Activated effector memory CD4-positive, alpha-beta T cell treated with anti-CD3 and anti-CD28 coated beads, Interleukin-2, amount 50 U/mL, for 16 hours (primary cell): ENCODE data around the gene SLC25A30.
A peak's percentile ranks its signal among the peaks of the same experiment; 100 is the strongest.
"Not testable (repeated sequence)": the region's sequence is repeated elsewhere in the genome, so short reads cannot be mapped to it uniquely, and the experiment has no call there.

Source experiments
- DNase-seq: peaks from one replicate; pipeline ENCODE4 v3.0.0-alpha.2; 2020

The SLC25A30 gene

DNA sequence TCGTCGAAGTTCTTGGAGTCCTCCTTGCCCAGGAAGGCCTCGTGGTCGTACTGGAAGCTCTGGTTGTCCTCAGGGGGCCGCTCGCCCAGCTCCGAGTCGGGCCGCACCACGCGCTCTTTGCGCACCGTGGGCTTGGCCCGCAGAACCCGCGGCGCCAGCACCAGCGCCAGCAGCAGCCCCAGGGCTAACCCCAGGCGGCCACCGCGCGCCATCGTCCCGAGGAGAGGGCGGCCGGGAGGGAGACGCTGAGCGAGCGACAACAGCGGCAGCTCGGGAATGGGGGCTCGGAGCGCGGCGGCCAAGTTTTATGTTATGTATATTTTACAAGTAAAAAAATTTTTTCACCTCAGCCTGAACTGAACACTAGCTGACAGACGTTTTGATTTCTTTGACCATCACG lies 27.0 kb downstream of the SLC25A30 start:
- DNase-seq, result peak; percentile 47

DNA sequence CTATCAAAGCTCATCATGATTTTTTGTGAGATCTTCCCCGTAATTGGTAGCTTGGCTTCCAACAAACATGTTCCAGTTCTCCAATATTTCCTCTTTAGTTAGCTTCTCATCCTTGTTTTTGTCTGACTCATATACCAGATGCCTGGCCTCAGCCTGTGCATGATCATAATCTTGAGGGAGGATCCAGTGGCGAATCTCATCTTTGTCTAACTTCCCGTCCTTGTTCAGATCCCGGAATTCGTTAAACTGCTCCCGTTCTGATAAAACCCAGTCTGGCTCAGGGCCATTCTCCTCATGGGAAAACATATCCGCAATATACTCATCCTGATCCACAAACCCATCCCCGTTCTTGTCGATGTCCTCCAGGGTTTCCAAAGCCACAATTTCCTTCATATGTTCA lies 27.8 kb downstream of the SLC25A30 start:
- not testable (repeated sequence) for DNase-seq

GRCh38 chr13:45388664-45389063 lies 29.5 kb downstream of the SLC25A30 start:
- DNase-seq, result peak; percentile 28

DNA sequence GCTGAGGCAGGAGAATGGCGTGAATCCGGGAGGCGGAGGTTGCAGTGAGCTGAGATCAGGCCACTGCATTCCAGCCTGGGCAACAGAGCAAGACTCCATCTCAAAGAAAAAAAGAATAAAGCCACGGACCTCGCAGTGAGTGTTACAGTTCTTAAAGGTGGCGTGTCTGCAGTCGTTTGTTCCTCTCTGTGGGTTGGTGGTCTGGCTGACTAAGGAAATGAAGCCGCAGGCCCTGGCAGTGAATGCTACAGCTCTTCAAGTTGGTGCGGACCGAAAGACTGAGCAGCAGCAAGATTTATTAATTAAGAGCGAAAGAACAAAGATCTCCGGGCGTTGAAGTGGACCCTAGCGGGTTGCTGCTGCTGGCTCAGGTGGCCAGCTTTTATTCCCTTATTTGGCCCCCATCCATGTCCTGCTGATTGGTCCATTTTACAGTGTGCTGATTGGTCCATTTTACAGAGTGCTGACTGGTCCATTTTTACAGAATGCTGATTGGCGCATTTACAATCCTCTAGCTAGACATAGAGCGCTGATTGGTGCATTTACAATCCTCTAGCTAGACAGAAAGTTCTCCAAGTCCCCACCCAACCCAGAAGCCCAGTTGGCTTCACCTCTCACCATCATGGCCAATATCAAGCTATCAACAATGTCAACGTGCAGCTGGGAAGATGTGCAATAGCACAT lies 31.1 kb downstream of the SLC25A30 start:
- DNase-seq, result peak; percentile 5

- peak; percentile 8 for DNase-seq
Measured at GRCh38 chr13:45385907-45386553, 32.1 kb downstream of the SLC25A30 start.

DNA sequence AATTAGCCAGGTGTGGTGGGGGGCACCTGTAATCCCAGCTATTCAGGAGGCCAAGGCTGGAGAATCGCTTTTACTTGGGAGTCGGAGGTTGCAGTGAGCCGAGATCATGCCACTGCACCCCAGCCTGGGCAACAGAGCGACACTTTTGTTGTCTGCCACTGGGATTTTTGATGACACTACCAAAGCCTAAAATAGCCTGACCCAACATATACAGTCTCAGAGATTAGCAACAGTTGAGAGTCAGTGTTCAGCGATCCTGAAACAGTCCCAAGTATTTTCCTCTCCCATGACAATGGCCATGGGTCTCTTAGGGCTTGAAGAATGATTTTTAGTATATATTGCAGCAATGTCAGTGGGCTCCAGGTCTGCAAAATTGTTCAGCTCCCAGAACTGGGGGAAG lies 32.9 kb downstream of the SLC25A30 start:
- DNase-seq, result no peak

GRCh38 chr13:45384474-45385174 lies 33.5 kb downstream of the SLC25A30 start:
- DNase-seq, result no peak

GRCh38 chr13:45382739-45383138 lies 35.4 kb downstream of the SLC25A30 start:
- DNase-seq, result peak; percentile 8

DNA sequence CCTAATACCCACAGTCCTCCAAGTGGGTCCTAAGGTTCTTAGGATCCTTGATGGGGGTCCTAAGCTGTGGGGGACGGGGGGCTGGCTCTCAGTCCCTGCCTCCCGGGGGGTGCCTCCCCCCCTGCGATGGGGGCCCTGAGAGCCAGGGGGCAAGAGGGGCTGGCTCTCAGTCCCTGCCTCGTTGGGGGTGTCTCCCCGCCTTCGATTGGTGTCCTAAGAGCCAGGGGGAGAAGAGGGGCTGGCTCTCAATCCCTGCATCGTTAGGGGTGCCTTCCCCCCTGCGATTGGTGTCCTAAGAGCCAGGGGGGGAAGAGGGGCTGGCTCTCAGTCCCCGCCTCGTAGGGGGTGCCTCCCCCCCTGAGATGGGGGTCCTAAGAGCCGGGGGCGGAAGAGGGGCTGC lies 37.0 kb downstream of the SLC25A30 start:
- DNase-seq, result peak; percentile 4

GRCh38 chr13:45380708-45381107 lies 37.5 kb downstream of the SLC25A30 start:
- DNase-seq, result peak; percentile 14

- DNase-seq, result not testable (repeated sequence)
Measured at GRCh38 chr13:45379516-45379915, 38.7 kb downstream of the SLC25A30 start.

DNA sequence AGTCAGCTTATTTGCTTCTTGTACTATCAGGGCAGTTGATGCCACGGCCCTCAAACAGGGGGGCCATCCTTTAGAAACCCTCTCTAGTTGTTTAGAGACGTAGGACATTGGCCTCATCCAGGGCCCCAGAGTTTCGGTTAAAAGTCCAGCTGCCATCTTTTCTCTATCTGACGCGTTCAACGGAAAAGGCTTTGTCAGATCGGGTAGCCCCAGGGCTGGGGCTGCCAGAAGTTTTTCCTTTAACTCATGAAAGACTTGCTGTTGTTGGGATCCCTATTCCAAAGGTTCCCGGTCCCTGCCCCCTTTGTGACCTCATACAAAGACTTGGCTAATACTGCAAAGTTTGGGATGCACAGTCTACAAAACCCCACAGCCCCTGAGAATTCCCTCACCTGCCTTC lies 39.4 kb downstream of the SLC25A30 start:
- peak; percentile 9 for DNase-seq

DNA sequence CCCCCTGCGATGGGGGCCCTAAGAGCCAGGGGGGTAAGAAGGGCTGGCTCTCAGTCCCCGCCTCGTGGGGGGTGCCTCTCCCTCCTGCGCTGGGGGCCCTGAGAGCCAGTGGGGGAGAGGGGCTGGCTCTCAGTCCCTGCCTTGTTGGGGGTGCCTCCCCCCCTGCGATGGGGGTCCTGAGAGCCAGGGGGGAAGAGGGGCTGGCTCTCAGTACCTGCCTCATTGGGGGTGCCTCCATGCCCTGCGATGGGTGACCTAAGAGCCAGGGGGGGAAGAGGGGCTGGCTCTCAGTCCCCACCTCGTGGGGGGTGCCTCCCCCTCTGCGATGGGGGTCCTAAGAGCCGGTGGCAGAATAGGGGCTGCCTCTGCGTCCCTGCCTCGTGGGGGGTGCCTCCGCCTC lies 40.9 kb downstream of the SLC25A30 start:
- peak; percentile 10 for DNase-seq

DNA sequence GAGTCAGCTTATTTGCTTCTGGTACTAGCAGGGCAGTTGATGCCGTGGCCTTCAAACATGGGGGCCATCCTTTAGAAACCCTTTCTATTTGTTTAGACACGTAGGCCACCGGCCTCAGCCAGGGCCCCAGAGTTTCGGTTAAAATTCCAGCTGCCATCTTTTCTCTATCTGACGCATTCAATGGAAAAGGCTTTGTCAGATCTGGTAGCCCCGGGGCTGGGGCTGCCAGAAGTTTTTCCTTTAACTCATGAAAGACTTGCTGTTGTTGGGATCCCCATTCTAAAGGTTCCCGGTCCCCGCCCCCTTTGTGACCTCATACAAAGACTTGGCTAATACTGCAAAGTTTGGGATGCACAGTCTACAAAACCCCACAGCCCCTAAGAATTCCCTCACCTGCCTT lies 41.5 kb downstream of the SLC25A30 start:
- DNase-seq, result not testable (repeated sequence)

DNA sequence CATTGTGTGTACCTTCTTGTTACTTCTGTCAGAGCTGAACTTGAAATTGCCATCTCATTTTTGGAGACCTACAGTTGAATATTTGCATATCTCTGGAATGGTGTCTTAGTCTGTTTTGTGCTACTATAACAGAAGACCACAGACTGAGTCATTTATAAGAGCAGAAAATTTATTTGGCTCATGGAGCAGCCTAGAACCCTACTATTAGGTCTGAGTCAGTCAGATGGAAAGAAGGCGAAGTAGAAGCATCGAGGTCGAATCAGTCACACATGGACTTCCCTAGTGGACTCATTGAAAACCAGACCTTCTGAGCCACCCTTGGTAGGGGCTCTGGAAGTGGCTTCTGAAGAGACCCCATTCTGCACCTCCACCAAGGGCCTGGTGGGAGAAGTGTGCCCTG lies 43.3 kb downstream of the SLC25A30 start:
- no peak for DNase-seq

GRCh38 chr13:45373162-45373547 lies 45.0 kb downstream of the SLC25A30 start:
- no peak for DNase-seq

- DNase-seq, result no peak
Measured at GRCh38 chr13:45372189-45373161, 45.7 kb downstream of the SLC25A30 start.

DNA sequence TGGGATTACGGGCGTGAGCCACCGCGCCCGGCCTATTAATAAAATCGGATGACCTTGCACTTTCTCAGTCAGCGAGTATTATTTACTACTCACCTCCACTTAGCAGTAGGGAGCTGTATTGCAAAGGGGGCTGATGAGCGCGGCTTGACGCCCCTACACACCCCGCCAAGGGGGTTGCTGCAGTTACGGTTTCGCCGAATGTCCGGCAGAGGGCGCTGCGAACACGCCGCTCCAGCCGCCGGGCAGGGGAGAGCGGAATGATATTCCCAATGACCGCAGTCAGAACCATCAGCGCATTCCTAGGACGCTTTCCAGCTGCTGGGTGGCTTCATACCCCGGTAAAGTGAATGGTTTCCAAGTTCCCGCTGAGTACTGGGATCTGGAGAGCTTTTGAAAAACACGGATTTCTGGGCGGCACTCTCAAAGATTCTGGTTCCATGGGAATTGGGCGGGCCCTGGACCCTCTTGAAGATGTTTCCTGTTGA lies 47.2 kb downstream of the SLC25A30 start:
- DNase-seq, result peak; percentile 82

DNA sequence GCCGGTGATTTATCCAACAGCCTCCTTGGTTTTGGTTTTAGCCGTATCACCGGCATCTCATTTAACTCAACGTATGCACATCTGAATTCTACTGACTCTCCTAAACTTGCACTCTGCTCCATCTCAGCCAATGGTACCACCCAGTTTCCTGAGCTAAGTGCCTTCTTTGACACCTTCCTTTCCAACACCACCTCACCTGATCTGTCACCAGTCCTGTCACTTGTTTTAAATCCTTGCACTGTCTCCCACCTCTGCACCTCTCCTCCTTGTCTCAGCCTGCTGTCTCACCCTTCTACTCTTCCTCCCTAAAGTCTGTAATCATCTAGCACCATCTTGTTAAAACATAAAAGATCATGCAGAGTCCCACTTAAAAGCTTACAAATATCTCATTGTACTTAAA lies 49.1 kb downstream of the SLC25A30 start:
- DNase-seq, result no peak

- DNase-seq, result no peak
Measured at GRCh38 chr13:45368571-45368970, 49.6 kb downstream of the SLC25A30 start.

GRCh38 chr13:45368005-45368404 lies 50.2 kb downstream of the SLC25A30 start:
- DNase-seq, result no peak

DNA sequence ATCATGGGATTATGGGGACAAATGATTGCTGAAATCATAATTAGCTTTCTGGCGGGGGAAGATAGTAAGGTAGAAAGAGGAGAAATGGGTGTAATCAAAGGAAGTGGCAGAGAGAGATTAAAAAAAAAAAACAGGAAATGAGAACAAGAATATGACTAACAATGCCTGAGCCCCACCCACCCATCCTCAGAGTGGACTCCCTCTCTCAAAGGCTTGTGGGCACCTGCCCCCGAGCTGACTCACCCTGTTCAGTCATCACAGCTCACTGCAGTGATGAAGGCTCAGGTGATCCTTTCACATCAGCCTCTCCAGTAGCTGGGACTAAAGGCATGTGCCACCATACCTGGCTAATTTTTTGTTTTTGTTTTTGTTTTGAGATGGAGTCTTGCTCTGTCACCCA lies 50.8 kb downstream of the SLC25A30 start:
- DNase-seq, result peak; percentile 96

- no peak for DNase-seq
Measured at GRCh38 chr13:45365558-45365885, 52.7 kb downstream of the SLC25A30 start.
